ENCODE measurements around the gene HYAL3. TPM values are rescaled to one million over a fixed set of nuclear protein-coding genes. Genes with fewer than 3 reads are reported as not detected.
A peak's percentile ranks its signal among the peaks of the same experiment; 100 is the strongest.
"Not testable (repeated sequence)": the region's sequence is repeated elsewhere in the genome, so short reads cannot be mapped to it uniquely, and the experiment has no call there.

HYAL3 gene
- total RNA-seq, 1 donor from 2014 or later: 9.6 TPM

- DNase-seq (ENCODE audit: low read depth, low spot score): peak; percentile 91
Observed at GRCh38 chr3:50292159-50293078, 6.8 kb downstream of the HYAL3 start, which contains the start of gene IFRD2. Gene IFRD2 (minus strand): TSS chr3:50292429. CDS start chr3:50292274, 155 bp downstream.

GRCh38 chr3:50290161-50290641 lies 9.0 kb downstream of the HYAL3 start:
- DNase-seq (ENCODE audit: low read depth, low spot score): no peak

DNA sequence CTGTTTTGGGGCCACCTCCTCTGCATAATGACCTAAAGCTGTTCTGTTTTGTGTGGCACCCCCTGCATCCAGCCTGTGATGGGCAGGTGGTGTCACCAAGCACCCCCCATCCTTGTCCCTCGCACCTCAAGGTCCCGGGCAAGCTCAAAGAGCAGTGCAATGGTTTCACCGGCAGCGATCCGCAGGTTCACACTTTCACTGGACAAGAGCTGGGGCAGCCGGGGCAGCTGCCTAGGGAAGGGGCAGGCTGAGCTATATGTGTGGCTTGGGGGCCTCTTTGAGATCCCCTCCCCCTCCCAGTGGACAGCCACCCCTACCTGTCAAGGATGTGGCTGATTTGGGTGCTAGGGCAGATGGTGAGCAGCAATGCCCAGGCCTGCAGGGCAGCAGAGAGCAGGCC lies 10.1 kb downstream of the HYAL3 start:
- DNase-seq (ENCODE audit: low read depth, low spot score): no peak

DNA sequence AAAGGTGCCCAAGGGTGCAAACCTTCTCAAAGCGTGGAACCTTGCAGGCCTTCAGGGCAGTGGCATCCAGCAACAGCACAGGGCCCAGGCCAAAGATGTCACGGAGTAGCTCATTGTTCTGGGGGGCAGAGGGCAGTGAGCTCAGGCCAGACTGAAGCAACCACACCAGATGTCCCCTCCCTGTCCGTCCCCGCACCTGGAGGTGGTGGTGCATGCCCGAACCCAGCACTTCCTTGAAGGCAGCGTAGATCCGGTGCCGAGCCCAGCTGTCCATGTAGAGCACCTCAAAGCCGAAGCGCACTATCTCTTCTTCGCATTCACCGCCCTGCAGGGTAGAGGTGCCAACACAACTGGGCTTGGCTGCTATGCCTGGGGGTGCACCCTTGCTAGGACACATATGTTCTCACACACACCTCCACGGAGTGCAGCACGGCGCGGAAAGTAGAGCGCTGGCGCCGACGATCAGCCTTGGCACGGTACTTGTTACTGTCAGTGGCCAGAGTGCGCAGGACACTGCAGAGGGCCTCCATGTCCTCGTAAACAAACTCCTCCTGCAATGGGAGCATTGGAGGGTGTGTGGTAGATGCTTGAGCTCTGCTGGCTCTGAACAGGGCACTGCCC lies 10.7 kb downstream of the HYAL3 start:
- no peak for DNase-seq (ENCODE audit: low read depth, low spot score)

DNA sequence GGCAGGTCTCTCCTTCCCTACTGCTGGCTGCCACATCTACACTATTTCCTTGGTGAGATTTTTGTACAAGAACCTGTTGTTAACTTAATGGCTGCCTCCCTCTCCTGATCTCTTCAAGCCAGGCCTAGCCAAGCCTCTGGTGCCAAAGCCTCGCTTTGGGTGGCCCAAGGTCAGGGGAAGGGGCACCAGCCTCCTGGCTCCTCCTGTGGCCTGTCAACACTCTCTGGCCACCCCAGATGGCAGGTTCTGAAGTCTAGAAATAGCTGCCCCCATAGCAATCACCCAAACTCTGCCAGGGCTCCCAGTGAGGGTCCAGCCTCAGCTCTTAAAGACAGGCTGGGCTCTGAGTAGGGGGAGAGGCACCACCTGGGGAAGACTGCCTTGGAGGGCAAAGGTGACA lies 11.9 kb downstream of the HYAL3 start:
- no peak for DNase-seq (ENCODE audit: low read depth, low spot score)

GRCh38 chr3:50286322-50287227 lies 12.6 kb downstream of the HYAL3 start:
- DNase-seq (ENCODE audit: low read depth, low spot score): no peak

- not testable (repeated sequence) for DNase-seq (ENCODE audit: low read depth, low spot score)
Observed at GRCh38 chr3:50284121-50284520, 15.1 kb downstream of the HYAL3 start.

GRCh38 chr3:50279255-50280016 lies 19.8 kb downstream of the HYAL3 start:
- DNase-seq (ENCODE audit: low read depth, low spot score): no peak

DNA sequence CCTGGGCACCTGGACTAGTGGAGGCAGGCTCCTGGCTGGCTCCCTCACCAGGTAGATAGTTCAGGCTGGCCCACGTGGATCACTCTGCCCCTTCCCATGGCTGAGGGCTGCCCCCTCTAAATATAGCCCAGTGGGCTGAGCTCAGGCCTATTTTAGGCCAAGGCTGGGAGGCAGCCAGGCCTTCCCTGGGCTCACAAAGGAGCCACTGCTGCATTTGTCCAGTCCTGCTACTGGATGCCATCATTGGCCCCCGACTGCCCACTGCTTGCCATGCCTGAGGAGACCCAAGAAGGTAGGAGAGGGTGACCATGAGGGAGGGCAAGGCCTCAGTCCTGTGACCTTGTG lies 20.4 kb downstream of the HYAL3 start, which contains the start of gene LSMEM2:
LSMEM2 (plus strand) TSS at position 208 of the 345 bp plus-strand sequence; CDS start at position 235, 27 bp downstream.
- DNase-seq (ENCODE audit: low read depth, low spot score): no peak

GRCh38 chr3:50278123-50278879 lies 20.9 kb downstream of the HYAL3 start:
- no peak for DNase-seq (ENCODE audit: low read depth, low spot score)

DNA sequence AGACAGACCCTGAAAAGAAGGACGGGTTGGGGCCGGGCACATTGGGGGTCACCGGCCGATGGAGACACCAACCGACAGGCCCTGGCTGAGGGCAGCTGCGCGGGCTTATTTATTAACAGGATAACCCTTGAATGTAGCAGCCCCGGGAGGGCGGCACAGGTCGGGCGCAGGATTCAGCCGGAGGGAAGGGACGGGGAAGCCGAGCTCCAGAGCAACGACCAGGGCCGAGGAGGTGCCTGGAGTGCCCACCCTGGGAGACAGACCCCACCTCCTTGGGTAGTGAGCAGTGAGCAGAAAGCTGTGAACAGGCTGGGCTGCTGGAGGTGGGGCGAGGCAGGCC lies 22.5 kb downstream of the HYAL3 start:
- DNase-seq (ENCODE audit: low read depth, low spot score): no peak

- DNase-seq (ENCODE audit: low read depth, low spot score): no peak
Observed at GRCh38 chr3:50275996-50276761, 23.0 kb downstream of the HYAL3 start.

GRCh38 chr3:50275141-50275995 lies 23.8 kb downstream of the HYAL3 start:
- DNase-seq (ENCODE audit: low read depth, low spot score): no peak

- DNase-seq (ENCODE audit: low read depth, low spot score): no peak
Observed at GRCh38 chr3:50274371-50275104, 24.7 kb downstream of the HYAL3 start.

GRCh38 chr3:50273689-50274065 lies 25.5 kb downstream of the HYAL3 start:
- no peak for DNase-seq (ENCODE audit: low read depth, low spot score)

- no peak for DNase-seq (ENCODE audit: low read depth, low spot score)
Observed at GRCh38 chr3:50272911-50273688, 26.1 kb downstream of the HYAL3 start.

GRCh38 chr3:50272538-50272910 lies 26.7 kb downstream of the HYAL3 start:
- DNase-seq (ENCODE audit: low read depth, low spot score): not testable (repeated sequence)
